PC-9 (cell line): Measurements from ENCODE around the gene SRGAP1.

ENCODE experiments used
- EZH2 ChIP-seq: fragments of 200-600 bp; sonication (generic); IDR thresholded peaks from 2 replicates; pipeline ENCODE4 v1.8.0; 2017; ENCODE audit warnings: antibody characterized with exemption, low read depth
- TF ChIP-seq, protein P1 (sequence below): fragments of 200-600 bp; sonication (generic); conservative IDR thresholded peaks from 2 replicates; pipeline ENCODE4 v1.6.1; 2017; ENCODE audit warnings: mixed run types, antibody characterized with exemption, mild to moderate bottlenecking, moderate library complexity

DNA sequence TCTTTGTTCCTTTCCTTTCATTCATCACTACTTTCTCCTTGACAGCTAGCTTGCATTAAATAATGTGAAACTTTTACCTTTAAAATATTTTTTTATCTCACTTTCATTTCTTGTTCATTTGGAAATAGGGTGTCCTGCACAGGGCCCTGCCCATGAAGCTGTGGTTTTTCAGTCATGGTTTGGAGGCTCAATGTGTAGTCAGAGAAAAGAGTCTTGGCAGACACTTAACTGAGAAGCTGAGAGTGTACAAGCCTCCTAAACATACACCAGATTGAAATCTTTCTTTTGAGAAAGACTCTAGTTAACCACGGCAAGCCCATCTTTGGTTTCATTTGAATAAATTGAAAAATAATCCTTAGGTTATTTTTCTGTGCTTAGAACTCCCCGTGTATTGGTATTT, 303.4 kb downstream of the SRGAP1 start:
- TF ChIP-seq, protein P1, sequence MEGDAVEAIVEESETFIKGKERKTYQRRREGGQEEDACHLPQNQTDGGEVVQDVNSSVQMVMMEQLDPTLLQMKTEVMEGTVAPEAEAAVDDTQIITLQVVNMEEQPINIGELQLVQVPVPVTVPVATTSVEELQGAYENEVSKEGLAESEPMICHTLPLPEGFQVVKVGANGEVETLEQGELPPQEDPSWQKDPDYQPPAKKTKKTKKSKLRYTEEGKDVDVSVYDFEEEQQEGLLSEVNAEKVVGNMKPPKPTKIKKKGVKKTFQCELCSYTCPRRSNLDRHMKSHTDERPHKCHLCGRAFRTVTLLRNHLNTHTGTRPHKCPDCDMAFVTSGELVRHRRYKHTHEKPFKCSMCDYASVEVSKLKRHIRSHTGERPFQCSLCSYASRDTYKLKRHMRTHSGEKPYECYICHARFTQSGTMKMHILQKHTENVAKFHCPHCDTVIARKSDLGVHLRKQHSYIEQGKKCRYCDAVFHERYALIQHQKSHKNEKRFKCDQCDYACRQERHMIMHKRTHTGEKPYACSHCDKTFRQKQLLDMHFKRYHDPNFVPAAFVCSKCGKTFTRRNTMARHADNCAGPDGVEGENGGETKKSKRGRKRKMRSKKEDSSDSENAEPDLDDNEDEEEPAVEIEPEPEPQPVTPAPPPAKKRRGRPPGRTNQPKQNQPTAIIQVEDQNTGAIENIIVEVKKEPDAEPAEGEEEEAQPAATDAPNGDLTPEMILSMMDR, result no peak
- no peak for TF ChIP-seq EZH2
